GM12878 (cell line): ENCODE measurements around the gene ARHGAP19. TPM values are rescaled to one million over a fixed set of nuclear protein-coding genes. Genes with fewer than 3 reads are reported as not detected.
A peak's percentile ranks its signal among the peaks of the same experiment; 100 is the strongest.

Experiments
- ATAC-seq: fragments of 200-7000 bp; cut with Tn5 transposase; 3 replicates; pipeline ENCODE4 v1.9.1; 2020; ENCODE audit warnings: mild to moderate bottlenecking, moderate library complexity
- BruUV-seq: library from RNA; stranded (reverse); fragments of 400-500 nt; replicated peaks from 2 replicates; lab custom pipeline; 2021; lab: Mats Ljungman, UMichigan
- CTCF ChIA-PET: fragments of 300-600 bp; sonication (Branson Sonifier 250); formaldehyde crosslinking; extraction: SDS; loops from one replicate; lab custom pipeline; 2021; ENCODE audit warnings: inconsistent platforms; lab: Yijun Ruan, JAX
- POLR2A ChIA-PET: fragments of 350-600 bp; formaldehyde crosslinking; extraction: SDS; loops from one replicate; lab custom pipeline; 2021; ENCODE audit warnings: inconsistent platforms; lab: Charles Lee
- RAD21 ChIA-PET: fragments of 300-600 bp; sonication (Branson Sonifier 250); formaldehyde crosslinking; loops from one replicate; lab custom pipeline; 2023; ENCODE audit warnings: antibody characterized with exemption; ENCODE audit not compliant: unreplicated experiment; lab: Charles Lee
- SMC1A ChIA-PET: fragments of 300-600 bp; sonication (Branson Sonifier 250); formaldehyde crosslinking; loops from one replicate; lab custom pipeline; 2023; ENCODE audit not compliant: unreplicated experiment, uncharacterized antibody; lab: Charles Lee
- DNase-seq: peaks from one replicate; pipeline ENCODE4 v3.0.0-alpha.2; 2011; ENCODE audit warnings: low read depth, low spot score
- FAIRE-seq: peaks from 3 replicates; lab custom pipeline; 2011; peaks lifted over from hg19 to GRCh38; lab: Jason Lieb, UNC
- H2AFZ ChIP-seq: 2 replicates; pipeline ENCODE4 v1.6.0; 2011; ENCODE audit warnings: low read depth, low read length, control low read depth; ENCODE audit not compliant: control insufficient read depth
- H3K27ac ChIP-seq: 2 replicates; pipeline ENCODE4 v1.5.1; 2011; ENCODE audit warnings: control low read depth; ENCODE audit not compliant: control insufficient read depth, insufficient read depth
- H3K27me3 ChIP-seq, 2 experiments: replicated peaks in 1 of 2; 2 replicates each; pipeline versions ENCODE4 v1.6.0 to v1.6.1; 2011; ENCODE audit warnings: low read length in 1 of 2; ENCODE audit not compliant: control insufficient read depth in 2 of 2, insufficient read depth in 2 of 2
- H3K36me3 ChIP-seq, 2 experiments: 2 replicates each; pipeline ENCODE4 v1.5.1; 2011; ENCODE audit warnings: low read length in 1 of 2; ENCODE audit not compliant: control insufficient read depth in 2 of 2, insufficient read depth in 2 of 2
- H3K4me1 ChIP-seq: 2 replicates; pipeline ENCODE4 v1.6.1; 2011; ENCODE audit warnings: mild to moderate bottlenecking, low read length, moderate library complexity, mixed read lengths; ENCODE audit not compliant: control insufficient read depth, insufficient read depth
- H3K4me2 ChIP-seq: 2 replicates; pipeline ENCODE4 v1.6.0; 2011; ENCODE audit warnings: control low read depth; ENCODE audit not compliant: control insufficient read depth, insufficient read depth
- H3K4me3 ChIP-seq: fragments of 200-600 bp; sonication (generic); 2 replicates; pipeline ENCODE4 v1.5.1; 2016
- H3K79me2 ChIP-seq: 2 replicates; pipeline ENCODE4 v1.6.0; 2011; ENCODE audit warnings: low read length; ENCODE audit not compliant: control insufficient read depth, insufficient read depth
- H3K9ac ChIP-seq: 2 replicates; pipeline ENCODE4 v1.8.0; 2011; ENCODE audit warnings: low read length, control low read depth, mixed read lengths; ENCODE audit not compliant: control insufficient read depth, insufficient read depth
- H3K9me3 ChIP-seq: replicated peaks from 3 replicates; pipeline ENCODE4 v1.5.1; 2011; ENCODE audit warnings: mild to moderate bottlenecking, low read length; ENCODE audit not compliant: control insufficient read depth, insufficient read depth
- H4K20me1 ChIP-seq: 2 replicates; pipeline ENCODE4 v1.6.0; 2011; ENCODE audit not compliant: control insufficient read depth, insufficient read depth
- ETV6 ChIP-seq, 2 experiments: fragments of 450-650 bp in 1 of 2; IDR thresholded peaks in 1 of 2; conservative IDR thresholded peaks in 1 of 2; 2 replicates each; pipeline ENCODE4 v1.6.1; 2014; ENCODE audit warnings: antibody characterized with exemption in 1 of 2, borderline replicate concordance in 1 of 2, low read depth in 1 of 2, mild to moderate bottlenecking in 1 of 2, moderate library complexity in 1 of 2
- IKZF2 ChIP-seq, 2 experiments: fragments of 450-650 bp; IDR thresholded peaks; 2 replicates each; pipeline ENCODE4 v1.6.1; 2017; ENCODE audit warnings: mild to moderate bottlenecking in 2 of 2, moderate library complexity in 2 of 2
- KAT2A ChIP-seq: conservative IDR thresholded peaks from 2 replicates; pipeline ENCODE4 v1.6.1; 2011; ENCODE audit warnings: low read depth, low read length; ENCODE audit not compliant: control insufficient read depth
- KLF5 ChIP-seq: fragments of 450-650 bp; IDR thresholded peaks from 2 replicates; pipeline ENCODE4 v1.6.1; 2014; ENCODE audit warnings: mild to moderate bottlenecking; ENCODE audit not compliant: partially characterized antibody
- MTA3 ChIP-seq: IDR thresholded peaks from 2 replicates; pipeline ENCODE4 v1.6.1; 2012; ENCODE audit warnings: low read length, inconsistent platforms, borderline replicate concordance
- MYB ChIP-seq: fragments of 150-350 bp; IDR thresholded peaks from 2 replicates; pipeline ENCODE4 v1.6.1; 2014; ENCODE audit warnings: mild to moderate bottlenecking, low read depth, low read length, borderline replicate concordance
- MYC ChIP-seq: IDR thresholded peaks from 2 replicates; pipeline ENCODE4 v1.6.1; 2011; ENCODE audit warnings: mild to moderate bottlenecking, low read length, moderate library complexity, inconsistent platforms; ENCODE audit not compliant: insufficient read depth, insufficient replicate concordance, insufficient read length, severe bottlenecking
- PAX5 ChIP-seq: IDR thresholded peaks from 2 replicates; pipeline ENCODE4 v1.6.1; 2011; ENCODE audit warnings: low read depth, low read length, borderline replicate concordance
- RUNX3 ChIP-seq: IDR thresholded peaks from 2 replicates; pipeline ENCODE4 v1.6.1; 2012; ENCODE audit warnings: low read length, inconsistent platforms
- SMARCA5 ChIP-seq: fragments of 450-650 bp; IDR thresholded peaks from 2 replicates; pipeline ENCODE4 v1.6.1; 2017; ENCODE audit warnings: mild to moderate bottlenecking
- WGBS: methylation state at CpG from one replicate; pipeline ENCODE4 v1.1.6; 2016; ENCODE audit warnings: low lambda C conversion rate; ENCODE audit not compliant: insufficient replicate concordance, insufficient coverage; ENCODE audit errors: missing lambda C conversion rate; 5-methylcytosine and 5-hydroxymethylcytosine counted together
- in situ Hi-C: fragments of 300-500 bp; cut with MboI; formaldehyde crosslinking; loops from 9 replicates; pipeline ENCODE4 v1.14.3; 2018; ENCODE audit warnings: mixed read lengths
- intact Hi-C: fragments of 100-400 bp; cut with micrococcal nuclease; formaldehyde crosslinking; loops from one replicate; pipeline ENCODE4 v1.14.2; 2022; ENCODE audit not compliant: unreplicated experiment
- polyA plus RNA-seq, 11 experiments: library from polyadenylated mRNA; depleted of rRNA in 4 of 11; unstranded in 6 of 11; stranded (reverse) in 5 of 11; fragments of >200 nt; fragmentation: Nextera tagmentation in 4 of 11; fragmentation: Illumina TruSeq in 1 of 11; extraction: Ambion mirVana in 4 of 11; extraction: Trizol in 1 of 11; gene quantifications; 1 replicate in 1 of 11; 2 replicates in 10 of 11; pipeline versions ENCODE4 v1.2.1 to v1.2.3, GENCODE V29; 2011 to 2016; ENCODE audit warnings: inconsistent platforms in 2 of 11, missing spikeins in 2 of 11, low read depth in 1 of 11
- total RNA-seq, 4 experiments: library from RNA; depleted of rRNA in 3 of 4; stranded (reverse); fragments of >200 nt in 3 of 4; fragmentation: Illumina TruSeq in 1 of 4; extraction: Trizol in 1 of 4; gene quantifications; 2 replicates each; pipeline versions ENCODE4 v1.2.1 to v1.2.3, GENCODE V29; 2013 to 2021
- TF ChIP-seq, protein P1 (sequence below): fragments of 450-650 bp; IDR thresholded peaks from 2 replicates; pipeline ENCODE4 v1.6.1; 2018; ENCODE audit warnings: borderline replicate concordance, mild to moderate bottlenecking; ENCODE audit not compliant: partially characterized antibody
- TF ChIP-seq, protein P2 (sequence below): fragments of 450-650 bp; IDR thresholded peaks from 2 replicates; pipeline ENCODE4 v1.6.1; 2017; ENCODE audit warnings: borderline replicate concordance

Gene ARHGAP19
- total and polyA plus RNA-seq, 10 of the 15 experiments (the other 5 are each of a cell fraction or from before 2014, with no cell fraction given): 13.3 to 40.7 (median 22.6) TPM

DNA sequence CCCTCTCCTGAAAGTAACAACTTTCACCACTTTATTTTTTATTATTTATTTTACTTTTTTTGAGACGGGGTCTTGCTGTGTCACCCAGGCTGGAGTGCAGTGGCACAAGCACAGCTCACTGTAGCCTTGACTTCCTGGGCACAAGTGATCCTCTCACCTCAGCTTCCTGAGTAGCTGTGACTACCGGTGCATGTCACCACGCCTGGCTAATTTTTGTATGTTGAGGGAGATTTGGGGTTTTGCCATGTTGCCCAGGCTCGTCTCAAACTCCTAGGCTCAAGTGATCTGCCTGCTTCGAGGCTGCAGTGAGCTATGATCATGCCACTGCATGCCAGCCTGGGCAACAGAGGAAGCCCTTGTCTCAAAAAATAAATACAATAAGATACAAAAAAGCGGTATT is 91.8 kb downstream of the ARHGAP19 start:
- no peaks in the 10 kb centered on the region for H3K27me3 ChIP-seq
- peak overlapping the region; percentile 26; the same call in 1 of the 2 replicates for H3K4me2 ChIP-seq
- ATAC-seq: peak; percentile 75
- peak; percentile 65 for DNase-seq
- peaks cover 14% of the 10 kb centered on the region for H3K4me1 ChIP-seq
- POLR2A ChIA-PET: no interaction called here
- no peak overlapping the region for H3K9ac ChIP-seq
- no peaks in the 10 kb centered on the region for H3K79me2 ChIP-seq
- no peak overlapping the region; the same call in 1 of the 2 replicates for H3K4me3 ChIP-seq
- no peak for TF ChIP-seq KAT2A
- peak; percentile 80; the same call in 1 of the 2 replicates for TF ChIP-seq PAX5
- peak in 1 of 2 experiments; percentile 13; a peak in 1 of 4 replicates for TF ChIP-seq IKZF2 (IDR thresholded peaks at IDR 0.05)
- peak; percentile 28; the same call in 1 of the 2 replicates for TF ChIP-seq RUNX3
- TF ChIP-seq MYC: no peak
- no peaks in the 10 kb centered on the region for H3K9me3 ChIP-seq
- H3K27ac ChIP-seq: no peak overlapping the region
- H2AFZ ChIP-seq: no peak overlapping the region
- RAD21 ChIA-PET: interaction anchor here (1.5 kb wide), 2 partner anchors 10 to 127 kb away, joined by 6 read pairs; no protein-coding TSS in a partner anchor
- 2% methylated on average over 6 of the region's 6 CpGs for WGBS
- intact Hi-C loops: no loop called here
- CTCF ChIA-PET: interaction anchor here (0.6 to 22.9 kb wide), 9 partner anchors 8 to 371 kb away, joined by 3 to 651 read pairs (median 3); no protein-coding TSS in a partner anchor
- no peaks in the 10 kb centered on the region for H4K20me1 ChIP-seq
- BruUV-seq: no TSS peak
- peak; percentile 75 for FAIRE-seq
- H3K36me3 ChIP-seq: no peaks in the 10 kb centered on the region
- SMC1A ChIA-PET: interaction anchor here (0.9 to 2.1 kb wide), 4 partner anchors 10 to 123 kb away, joined by 3 to 18 read pairs (median 3); no protein-coding TSS in a partner anchor
- in situ Hi-C loops: no loop called here

DNA sequence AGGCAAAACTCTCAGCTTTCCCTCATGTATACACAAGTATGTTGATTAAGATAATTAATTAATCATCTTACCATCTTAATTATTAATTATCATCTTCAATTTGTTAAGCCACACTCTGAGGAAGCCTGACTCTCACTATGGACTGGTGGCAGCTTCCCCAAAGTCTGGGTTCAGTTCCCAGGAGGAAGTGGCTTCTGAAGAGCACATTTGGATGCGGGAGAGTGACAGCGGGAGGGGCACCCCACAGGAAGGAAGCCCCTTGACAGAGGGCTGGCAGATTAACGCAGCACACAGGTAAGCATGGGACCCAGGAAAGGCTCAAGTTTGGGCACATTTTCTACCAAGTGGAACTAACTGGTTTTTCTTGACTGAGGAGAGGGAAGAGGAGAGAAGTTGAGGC is 93.3 kb downstream of the ARHGAP19 start:
- Histone ChIP-seq H3K36me3 (no peaks in the 10 kb centered on the region), H4K20me1 (no peaks in the 10 kb centered on the region), H2AFZ (no peak overlapping the region), H3K4me3 (no peak overlapping the region), H3K27me3 (no peaks in the 10 kb centered on the region), H3K9me3 (no peaks in the 10 kb centered on the region), H3K79me2 (no peaks in the 10 kb centered on the region), H3K27ac (no peak overlapping the region), H3K9ac (no peak overlapping the region), H3K4me2 (no peak overlapping the region), H3K4me1 (peaks cover 14% of the 10 kb centered on the region)
- BruUV-seq: no TSS peak
- CTCF ChIA-PET: interaction anchor here (3.3 to 22.9 kb wide), 4 partner anchors 11 to 162 kb away, joined by 16 to 651 read pairs (median 105); no protein-coding TSS in a partner anchor
- SMC1A ChIA-PET: interaction anchor here (1.2 to 4.2 kb wide), 4 partner anchors 11 to 127 kb away, joined by 3 to 24 read pairs (median 12); no protein-coding TSS in a partner anchor
- RAD21 ChIA-PET: interaction anchor here (1.6 to 3.4 kb wide), 2 partner anchors 11 to 126 kb away, joined by 7 to 23 read pairs; no protein-coding TSS in a partner anchor
- DNase-seq (no peak), FAIRE-seq (no peak), ATAC-seq (no peak)
- 20% methylated on average over 3 of the region's 3 CpGs for WGBS
- in situ Hi-C loops: no loop called here
- intact Hi-C loops: loop anchor here (5.0 kb wide), 1 partner anchor 62 kb away; no protein-coding TSS in a partner anchor
- POLR2A ChIA-PET: no interaction called here
- TF ChIP-seq MYB (no peak), RUNX3 (no peak), SMARCA5 (no peak), KLF5 (no peak), PAX5 (no peak), ETV6 (conservative IDR thresholded peaks at IDR 0.05 in 1 of 2, IDR thresholded peaks at IDR 0.05 in 1 of 2; ENCODE audit: borderline replicate concordance in 1 of 2, low read depth in 1 of 2) (no peak), MTA3 (no peak)
- TF ChIP-seq, protein P1, sequence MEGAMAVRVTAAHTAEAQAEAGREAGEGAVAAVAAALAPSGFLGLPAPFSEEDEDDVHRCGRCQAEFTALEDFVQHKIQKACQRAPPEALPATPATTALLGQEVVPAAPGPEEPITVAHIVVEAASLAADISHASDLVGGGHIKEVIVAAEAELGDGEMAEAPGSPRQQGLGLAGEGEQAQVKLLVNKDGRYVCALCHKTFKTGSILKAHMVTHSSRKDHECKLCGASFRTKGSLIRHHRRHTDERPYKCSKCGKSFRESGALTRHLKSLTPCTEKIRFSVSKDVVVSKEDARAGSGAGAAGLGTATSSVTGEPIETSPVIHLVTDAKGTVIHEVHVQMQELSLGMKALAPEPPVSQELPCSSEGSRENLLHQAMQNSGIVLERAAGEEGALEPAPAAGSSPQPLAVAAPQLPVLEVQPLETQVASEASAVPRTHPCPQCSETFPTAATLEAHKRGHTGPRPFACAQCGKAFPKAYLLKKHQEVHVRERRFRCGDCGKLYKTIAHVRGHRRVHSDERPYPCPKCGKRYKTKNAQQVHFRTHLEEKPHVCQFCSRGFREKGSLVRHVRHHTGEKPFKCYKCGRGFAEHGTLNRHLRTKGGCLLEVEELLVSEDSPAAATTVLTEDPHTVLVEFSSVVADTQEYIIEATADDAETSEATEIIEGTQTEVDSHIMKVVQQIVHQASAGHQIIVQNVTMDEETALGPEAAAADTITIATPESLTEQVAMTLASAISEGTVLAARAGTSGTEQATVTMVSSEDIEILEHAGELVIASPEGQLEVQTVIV: no peak
- TF ChIP-seq, protein P2, sequence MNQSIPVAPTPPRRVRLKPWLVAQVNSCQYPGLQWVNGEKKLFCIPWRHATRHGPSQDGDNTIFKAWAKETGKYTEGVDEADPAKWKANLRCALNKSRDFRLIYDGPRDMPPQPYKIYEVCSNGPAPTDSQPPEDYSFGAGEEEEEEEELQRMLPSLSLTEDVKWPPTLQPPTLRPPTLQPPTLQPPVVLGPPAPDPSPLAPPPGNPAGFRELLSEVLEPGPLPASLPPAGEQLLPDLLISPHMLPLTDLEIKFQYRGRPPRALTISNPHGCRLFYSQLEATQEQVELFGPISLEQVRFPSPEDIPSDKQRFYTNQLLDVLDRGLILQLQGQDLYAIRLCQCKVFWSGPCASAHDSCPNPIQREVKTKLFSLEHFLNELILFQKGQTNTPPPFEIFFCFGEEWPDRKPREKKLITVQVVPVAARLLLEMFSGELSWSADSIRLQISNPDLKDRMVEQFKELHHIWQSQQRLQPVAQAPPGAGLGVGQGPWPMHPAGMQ: no peak
